ENCODE data around the gene CSTPP1. TPM values are rescaled to one million over a fixed set of nuclear protein-coding genes. Genes with fewer than 3 reads are reported as not detected.
A peak's percentile ranks its signal among the peaks of the same experiment; 100 is the strongest.

CSTPP1 gene
- total RNA-seq, 1 donor from 2014 or later = 32.7 TPM

DNA sequence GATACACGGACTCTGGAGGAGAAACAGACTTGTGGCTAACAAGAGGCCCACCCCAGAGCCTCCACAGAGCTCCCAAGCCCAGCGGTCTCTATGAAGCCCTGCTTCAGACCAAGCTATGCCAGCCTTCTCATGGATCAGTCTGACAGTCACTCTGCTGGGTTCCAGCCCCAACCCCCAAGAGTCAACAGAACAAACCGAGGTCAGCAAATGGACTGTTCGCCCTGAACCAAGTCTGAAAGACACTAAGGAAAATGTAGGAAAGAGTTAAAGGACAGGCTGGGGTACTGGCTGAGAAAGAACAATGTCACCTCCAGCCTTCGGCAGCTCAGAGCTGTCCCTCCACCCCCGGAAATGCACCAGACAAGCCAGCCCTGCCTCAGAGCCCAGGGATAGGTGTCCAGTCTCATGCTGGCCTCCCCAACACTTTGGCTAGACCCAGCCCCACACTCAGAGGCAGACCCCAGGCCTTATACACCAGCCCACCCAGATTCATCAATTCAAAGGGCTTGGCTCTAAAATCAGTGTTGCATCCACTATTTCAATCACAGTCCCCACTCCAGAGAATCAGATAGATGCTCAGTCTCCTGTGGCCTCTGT lies 236.3 kb downstream of the CSTPP1 start:
- no peaks in the 10 kb centered on the region for H3K36me3 ChIP-seq
- no peak overlapping the region for H3K4me3 ChIP-seq
- no peaks in the 10 kb centered on the region for H3K9me3 Mint-ChIP-seq
- H4K20me1 ChIP-seq (ENCODE audit: low read depth) = peaks cover 41% of the 10 kb centered on the region
- peaks cover 72% of the 10 kb centered on the region for H3K79me2 ChIP-seq (ENCODE audit: low read depth)
- no peaks in the 10 kb centered on the region for H3K27me3 Mint-ChIP-seq (ENCODE audit: insufficient read depth, low read depth)
- H3K9me3 ChIP-seq (ENCODE audit: low read depth) = no peaks in the 10 kb centered on the region
- H3F3A ChIP-seq (ENCODE audit: low read depth) = peaks cover 9% of the 10 kb centered on the region
- peaks cover 17% of the 10 kb centered on the region for H3K36me3 Mint-ChIP-seq
- no peak overlapping the region for H3K4me3 Mint-ChIP-seq
- no peak overlapping the region for H3K4me2 ChIP-seq
- peaks cover 18% of the 10 kb centered on the region for H3K4me1 Mint-ChIP-seq
- H3K27ac ChIP-seq = no peak overlapping the region
- no peaks in the 10 kb centered on the region for H3K27me3 ChIP-seq
- no peak for DNase-seq (ENCODE audit: low spot score)
- peaks cover 10% of the 10 kb centered on the region for H3K4me1 ChIP-seq
- no peak overlapping the region for H3K27ac Mint-ChIP-seq
- no peak for TF ChIP-seq EZH2 (IDR thresholded peaks at IDR 0.05)
- no peak for TF ChIP-seq EZH2phosphoT487 (IDR thresholded peaks at IDR 0.05)
- TF ChIP-seq, protein P1, sequence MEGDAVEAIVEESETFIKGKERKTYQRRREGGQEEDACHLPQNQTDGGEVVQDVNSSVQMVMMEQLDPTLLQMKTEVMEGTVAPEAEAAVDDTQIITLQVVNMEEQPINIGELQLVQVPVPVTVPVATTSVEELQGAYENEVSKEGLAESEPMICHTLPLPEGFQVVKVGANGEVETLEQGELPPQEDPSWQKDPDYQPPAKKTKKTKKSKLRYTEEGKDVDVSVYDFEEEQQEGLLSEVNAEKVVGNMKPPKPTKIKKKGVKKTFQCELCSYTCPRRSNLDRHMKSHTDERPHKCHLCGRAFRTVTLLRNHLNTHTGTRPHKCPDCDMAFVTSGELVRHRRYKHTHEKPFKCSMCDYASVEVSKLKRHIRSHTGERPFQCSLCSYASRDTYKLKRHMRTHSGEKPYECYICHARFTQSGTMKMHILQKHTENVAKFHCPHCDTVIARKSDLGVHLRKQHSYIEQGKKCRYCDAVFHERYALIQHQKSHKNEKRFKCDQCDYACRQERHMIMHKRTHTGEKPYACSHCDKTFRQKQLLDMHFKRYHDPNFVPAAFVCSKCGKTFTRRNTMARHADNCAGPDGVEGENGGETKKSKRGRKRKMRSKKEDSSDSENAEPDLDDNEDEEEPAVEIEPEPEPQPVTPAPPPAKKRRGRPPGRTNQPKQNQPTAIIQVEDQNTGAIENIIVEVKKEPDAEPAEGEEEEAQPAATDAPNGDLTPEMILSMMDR (IDR thresholded peaks at IDR 0.05) = no peak
- no peak overlapping the region for H3K9ac ChIP-seq
- H2AFZ ChIP-seq (replicated peaks) = no peak overlapping the region

DNA sequence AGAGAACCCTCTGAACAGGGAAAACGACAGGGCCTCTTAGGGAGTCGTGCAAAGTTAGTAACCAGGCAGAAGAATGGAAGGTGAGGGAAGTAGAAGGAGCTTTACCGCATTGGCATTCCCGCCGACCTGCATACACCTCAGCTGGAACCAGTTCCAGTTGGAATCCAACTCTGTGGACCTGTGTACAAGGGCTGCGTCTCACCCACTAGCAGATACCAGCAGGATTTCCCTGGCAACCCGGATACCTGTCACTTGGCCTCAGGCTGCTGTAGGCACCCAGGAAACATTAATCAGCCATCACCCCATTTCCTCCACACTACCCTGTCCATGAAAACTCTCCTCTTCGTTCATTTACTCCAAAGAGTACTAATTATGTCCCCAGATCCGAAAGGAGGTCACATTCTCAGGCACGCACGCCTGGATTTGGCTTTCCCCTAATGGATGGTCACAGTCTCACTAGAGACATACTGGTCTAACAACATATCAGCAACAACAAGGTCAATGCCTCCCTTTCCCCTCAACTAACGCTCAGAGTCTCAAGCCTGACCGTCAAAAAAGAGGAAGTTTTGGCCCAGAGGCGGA lies 239.3 kb downstream of the CSTPP1 start:
- peaks cover 19% of the 10 kb centered on the region for H3K4me1 Mint-ChIP-seq
- H3K9me3 ChIP-seq (ENCODE audit: low read depth) = no peaks in the 10 kb centered on the region
- peak overlapping the region; percentile 98 for H3K4me2 ChIP-seq
- H3F3A ChIP-seq (ENCODE audit: low read depth) = peaks cover 12% of the 10 kb centered on the region
- H3K4me1 ChIP-seq = peaks cover 10% of the 10 kb centered on the region
- H3K27ac Mint-ChIP-seq = peak overlapping the region; percentile 86
- peak overlapping the region; percentile 97 for H3K4me3 Mint-ChIP-seq
- H3K9me3 Mint-ChIP-seq = no peaks in the 10 kb centered on the region
- H3K36me3 Mint-ChIP-seq = peaks cover 12% of the 10 kb centered on the region
- no peak overlapping the region for H3K27ac ChIP-seq
- H2AFZ ChIP-seq (replicated peaks) = no peak overlapping the region
- peaks cover 38% of the 10 kb centered on the region for H4K20me1 ChIP-seq (ENCODE audit: low read depth)
- peaks cover 49% of the 10 kb centered on the region for H3K79me2 ChIP-seq (ENCODE audit: low read depth)
- H3K27me3 Mint-ChIP-seq (ENCODE audit: insufficient read depth, low read depth) = no peaks in the 10 kb centered on the region
- H3K4me3 ChIP-seq = peak overlapping the region; percentile 87
- TF ChIP-seq EZH2 (IDR thresholded peaks at IDR 0.05) (no peak), EZH2phosphoT487 (IDR thresholded peaks at IDR 0.05) (no peak)
- TF ChIP-seq, protein P1 (IDR thresholded peaks at IDR 0.05) = no peak
- peak overlapping the region; percentile 99 for H3K9ac ChIP-seq
- no peaks in the 10 kb centered on the region for H3K36me3 ChIP-seq
- no peak for DNase-seq (ENCODE audit: low spot score)
- no peaks in the 10 kb centered on the region for H3K27me3 ChIP-seq

DNA sequence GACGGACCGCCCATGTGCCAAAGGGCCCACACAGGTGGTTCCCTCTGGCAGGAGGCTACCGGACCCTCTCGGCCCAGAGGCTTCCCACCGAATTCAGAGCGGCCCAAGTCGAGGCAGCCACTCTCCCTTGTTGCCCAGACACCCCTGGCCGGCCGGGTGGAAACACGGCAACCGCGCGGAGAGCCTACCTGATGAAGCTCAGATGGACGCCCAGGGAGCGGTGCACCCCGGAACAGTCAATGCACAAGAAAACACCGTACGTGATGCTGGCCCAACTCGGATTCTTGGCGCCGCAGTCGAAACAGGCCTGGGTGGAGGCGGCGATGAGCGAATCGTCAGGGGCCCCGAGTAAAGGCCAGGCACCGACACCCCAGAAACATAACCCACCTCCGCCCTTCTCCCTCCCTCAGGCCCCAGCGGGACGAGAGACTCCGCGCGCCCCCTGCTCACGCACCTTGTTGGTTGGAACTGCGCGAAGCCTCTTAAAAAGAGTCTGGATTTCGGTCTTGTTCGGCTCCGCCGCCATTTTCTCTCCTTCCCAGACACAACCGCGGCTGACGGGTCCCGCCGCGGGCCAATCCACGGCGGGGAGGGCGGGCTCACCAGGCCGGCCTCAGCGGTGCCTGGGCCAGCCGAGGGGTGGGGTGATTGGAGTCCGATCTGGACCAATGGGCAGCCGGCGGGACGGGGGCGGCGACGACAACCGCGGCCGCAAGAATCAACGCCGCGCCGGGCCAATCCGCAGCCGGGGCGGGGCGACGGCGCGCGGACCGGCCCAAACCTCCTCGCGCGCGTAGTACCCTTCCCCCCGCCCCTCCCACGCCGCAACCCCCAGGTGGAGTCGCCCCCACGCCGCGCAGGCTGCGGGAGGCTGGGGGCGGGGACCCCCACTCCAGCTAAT lies 240.0 kb downstream of the CSTPP1 start, which contains the start of gene ARFGAP2:
Gene ARFGAP2, minus strand, starts transcription at position 552 of the 901 bp plus-strand sequence. Its CDS starts 26 bp downstream, at position 526.
- H3K27ac ChIP-seq = peak within 1 kb of the TSS; percentile 89
- peaks cover 12% of the 10 kb centered on the region for H3F3A ChIP-seq (ENCODE audit: low read depth)
- H3K9me3 Mint-ChIP-seq = no peaks in the 10 kb centered on the region
- peak within 1 kb of the TSS; percentile 99 for H3K27ac Mint-ChIP-seq
- peak within 1 kb of the TSS; percentile 87 for H3K4me3 ChIP-seq
- peaks cover 49% of the 10 kb centered on the region for H3K79me2 ChIP-seq (ENCODE audit: low read depth)
- peak; percentile 99 for DNase-seq (ENCODE audit: low spot score)
- peaks cover 19% of the 10 kb centered on the region for H3K4me1 Mint-ChIP-seq
- H3K9me3 ChIP-seq (ENCODE audit: low read depth) = no peaks in the 10 kb centered on the region
- H3K27me3 Mint-ChIP-seq (ENCODE audit: insufficient read depth, low read depth) = no peaks in the 10 kb centered on the region
- H4K20me1 ChIP-seq (ENCODE audit: low read depth) = peaks cover 36% of the 10 kb centered on the region
- peak within 1 kb of the TSS; percentile 98 for H3K4me2 ChIP-seq
- TF ChIP-seq EZH2phosphoT487 (IDR thresholded peaks at IDR 0.05) (no peak), EZH2 (IDR thresholded peaks at IDR 0.05) (no peak)
- TF ChIP-seq, protein P1 (IDR thresholded peaks at IDR 0.05) = no peak
- no peaks in the 10 kb centered on the region for H3K36me3 ChIP-seq
- peaks cover 12% of the 10 kb centered on the region for H3K36me3 Mint-ChIP-seq
- peak within 1 kb of the TSS; percentile 97 for H3K4me3 Mint-ChIP-seq
- peak within 1 kb of the TSS; percentile 99 for H3K9ac ChIP-seq
- no peaks in the 10 kb centered on the region for H3K27me3 ChIP-seq
- peak within 1 kb of the TSS; percentile 77 for H2AFZ ChIP-seq (replicated peaks)
- H3K4me1 ChIP-seq = peaks cover 10% of the 10 kb centered on the region
